GM19468 (cell line): ENCODE data around the gene A2ML1.
"Not testable (repeated sequence)": the region's sequence is repeated elsewhere in the genome, so short reads cannot be mapped to it uniquely, and the experiment has no call there.

Experiments used
- ATAC-seq: cut with Tn5 transposase; IDR thresholded peaks from one replicate; pipeline ENCODE4 v1.9.1; 2021; ENCODE audit warnings: mild to moderate bottlenecking, moderate library complexity, moderate number of reproducible peaks; ENCODE audit not compliant: unreplicated experiment; ENCODE audit errors: extremely low read depth

Gene A2ML1

GRCh38 chr12:8846305-8846704 lies 23.9 kb downstream of the A2ML1 start:
- ATAC-seq, result no peak

DNA sequence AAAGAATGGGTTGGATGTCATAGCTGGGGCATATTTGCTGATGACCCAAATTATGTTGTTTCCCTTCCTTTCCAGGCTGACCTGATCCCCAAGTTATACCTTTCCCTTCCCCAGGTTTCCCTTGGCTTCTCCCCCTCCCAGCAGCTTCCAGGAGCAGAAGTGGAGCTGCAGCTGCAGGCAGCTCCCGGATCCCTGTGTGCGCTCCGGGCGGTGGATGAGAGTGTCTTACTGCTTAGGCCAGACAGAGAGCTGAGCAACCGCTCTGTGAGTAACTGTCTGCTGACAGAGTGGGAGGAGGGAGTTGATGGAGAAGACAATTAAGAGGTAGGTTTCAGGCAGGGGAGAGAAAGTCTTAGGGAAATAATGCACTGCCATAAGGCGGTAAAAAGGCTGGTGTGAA lies 25.0 kb downstream of the A2ML1 start:
- ATAC-seq, result no peak

- no peak for ATAC-seq
Observed at GRCh38 chr12:8849876-8850275, 27.5 kb downstream of the A2ML1 start.

DNA sequence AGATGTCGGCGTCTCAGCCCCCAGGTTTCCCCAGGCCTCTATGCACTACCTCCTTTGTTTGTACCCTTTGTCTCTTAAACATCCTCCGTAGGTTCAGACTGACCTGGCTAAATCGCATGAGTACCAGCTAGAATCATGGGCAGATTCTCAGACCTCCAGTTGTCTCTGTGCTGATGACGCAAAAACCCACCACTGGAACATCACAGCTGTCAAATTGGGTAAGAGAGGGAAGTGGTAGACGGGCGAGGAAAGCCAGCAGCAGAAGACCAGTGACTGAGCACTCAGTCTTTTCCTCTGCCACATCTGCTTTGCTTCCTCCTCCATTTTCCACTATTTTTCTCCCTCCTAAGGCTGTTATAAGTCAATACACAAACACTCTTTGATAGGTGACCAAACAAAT lies 29.7 kb downstream of the A2ML1 start:
- no peak for ATAC-seq

GRCh38 chr12:8855891-8856290 lies 33.5 kb downstream of the A2ML1 start:
- no peak for ATAC-seq

DNA sequence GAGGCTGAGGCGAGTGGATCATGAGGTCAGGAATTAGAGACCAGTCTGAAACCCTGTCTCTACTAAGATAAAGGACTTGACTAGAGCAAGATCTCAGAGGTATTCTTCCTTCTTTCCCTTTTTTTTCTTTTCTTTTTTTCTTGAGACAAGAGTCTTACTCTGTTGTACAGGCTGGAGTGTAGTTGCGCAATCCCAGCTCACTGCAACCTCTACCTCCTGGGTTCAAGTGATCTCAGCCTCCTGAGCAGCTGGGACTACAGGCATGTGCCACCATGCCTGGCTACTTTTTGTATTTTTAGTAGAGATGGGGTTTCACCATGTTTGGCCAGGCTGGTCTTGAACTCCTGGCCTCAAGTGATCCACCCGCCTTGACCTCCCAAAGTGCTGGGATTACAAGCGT lies 37.0 kb downstream of the A2ML1 start:
- not testable (repeated sequence) for ATAC-seq

- no peak for ATAC-seq
Observed at GRCh38 chr12:8860165-8860961, 37.9 kb downstream of the A2ML1 start.

DNA sequence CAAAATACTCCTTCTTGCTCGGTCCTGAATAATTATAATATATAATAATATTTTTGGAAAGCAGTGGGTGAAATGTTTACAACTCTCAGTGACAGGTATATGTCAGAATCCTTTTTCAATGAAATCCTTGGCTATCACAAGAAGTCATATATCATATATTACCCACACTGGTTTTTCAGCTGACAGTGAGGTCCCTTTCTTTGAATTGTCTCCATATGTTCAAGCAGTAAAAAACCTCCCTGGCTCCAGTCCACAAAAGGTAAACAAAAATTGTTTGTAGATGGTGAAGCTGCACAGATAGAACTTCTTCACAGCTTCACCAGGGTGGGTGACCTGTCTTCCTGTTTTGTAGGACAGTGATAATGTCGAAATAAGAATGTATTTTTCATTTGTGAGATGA lies 44.0 kb downstream of the A2ML1 start:
- ATAC-seq, result no peak

DNA sequence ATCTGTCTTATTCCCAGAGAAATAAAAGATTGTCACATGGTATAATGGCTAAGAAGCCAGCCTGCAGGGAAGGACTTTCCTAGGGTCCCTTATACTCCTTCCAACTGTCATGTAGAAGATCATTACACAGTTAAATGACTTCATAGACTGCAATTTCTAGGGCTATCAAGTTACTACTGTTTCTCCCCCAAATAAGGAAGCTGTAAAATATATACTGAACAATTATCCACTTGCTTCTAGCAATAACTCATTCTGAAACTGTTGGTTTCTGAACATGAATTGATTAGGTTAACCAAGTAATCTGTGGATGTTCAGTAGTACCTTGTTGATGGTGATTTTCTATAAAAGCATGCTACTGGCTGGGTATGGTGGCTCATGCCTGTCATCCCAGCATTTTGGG lies 44.6 kb downstream of the A2ML1 start:
- no peak for ATAC-seq

DNA sequence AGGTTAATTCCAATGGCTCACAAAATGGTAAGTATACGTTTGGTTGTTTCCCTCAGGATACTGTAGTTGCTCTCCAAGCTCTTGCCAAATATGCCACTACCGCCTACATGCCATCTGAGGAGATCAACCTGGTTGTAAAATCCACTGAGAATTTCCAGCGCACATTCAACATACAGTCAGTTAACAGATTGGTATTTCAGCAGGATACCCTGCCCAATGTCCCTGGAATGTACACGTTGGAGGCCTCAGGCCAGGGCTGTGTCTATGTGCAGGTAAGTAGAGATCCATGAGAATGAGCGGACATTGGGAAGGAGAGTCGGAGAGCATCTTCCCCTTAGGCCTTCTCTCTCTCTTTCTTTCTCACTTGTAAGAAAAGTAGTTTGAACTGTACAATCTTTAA lies 45.4 kb downstream of the A2ML1 start:
- no peak for ATAC-seq

DNA sequence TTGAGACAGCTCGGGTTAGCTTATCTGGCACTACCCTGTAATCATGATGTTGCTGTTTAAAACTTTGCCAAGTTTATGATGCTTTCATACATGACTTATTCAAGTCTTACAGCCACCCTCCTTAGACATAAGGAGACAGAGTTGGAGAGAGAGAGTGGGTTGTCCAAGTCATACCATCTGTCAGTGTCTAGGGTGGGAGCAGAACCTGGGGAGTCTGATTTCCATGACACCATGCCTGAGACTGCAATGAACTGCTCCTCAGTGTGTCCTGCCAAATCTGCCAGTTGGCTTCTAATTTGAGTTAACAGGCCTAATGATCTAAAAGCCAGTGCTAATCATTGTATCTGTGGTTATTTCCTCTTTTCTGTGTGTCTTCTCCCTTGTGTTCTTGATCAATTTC lies 48.2 kb downstream of the A2ML1 start:
- ATAC-seq, result no peak

- ATAC-seq, result no peak
Observed at GRCh38 chr12:8871068-8871467, 48.6 kb downstream of the A2ML1 start.

DNA sequence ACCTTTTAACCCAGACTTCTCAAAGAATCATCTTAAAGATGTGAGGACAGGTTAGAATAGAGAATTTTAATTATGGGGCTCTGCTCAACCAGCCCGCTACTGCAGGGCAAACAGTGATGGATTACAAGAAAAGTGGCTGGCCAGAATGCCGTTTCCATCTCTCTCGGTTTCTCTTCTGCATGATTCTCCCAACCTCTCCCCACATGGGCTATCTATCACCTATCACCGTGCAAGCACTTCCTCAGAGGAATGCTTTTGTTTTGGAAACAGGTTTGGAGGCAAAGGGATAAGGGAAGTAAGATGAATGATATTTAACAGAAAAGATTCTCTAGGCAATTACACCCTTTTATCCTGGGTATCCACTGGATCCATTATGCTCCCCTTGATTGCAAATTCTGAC lies 54.5 kb downstream of the A2ML1 start:
- no peak for ATAC-seq

- no peak for ATAC-seq
Observed at GRCh38 chr12:8886502-8887284, 64.3 kb downstream of the A2ML1 start.

- ATAC-seq, result no peak
Observed at GRCh38 chr12:8887285-8887715, 64.9 kb downstream of the A2ML1 start.

GRCh38 chr12:8890313-8891085 lies 68.1 kb downstream of the A2ML1 start:
- no peak for ATAC-seq

- no peak for ATAC-seq
Observed at GRCh38 chr12:8891976-8892375, 69.6 kb downstream of the A2ML1 start.

DNA sequence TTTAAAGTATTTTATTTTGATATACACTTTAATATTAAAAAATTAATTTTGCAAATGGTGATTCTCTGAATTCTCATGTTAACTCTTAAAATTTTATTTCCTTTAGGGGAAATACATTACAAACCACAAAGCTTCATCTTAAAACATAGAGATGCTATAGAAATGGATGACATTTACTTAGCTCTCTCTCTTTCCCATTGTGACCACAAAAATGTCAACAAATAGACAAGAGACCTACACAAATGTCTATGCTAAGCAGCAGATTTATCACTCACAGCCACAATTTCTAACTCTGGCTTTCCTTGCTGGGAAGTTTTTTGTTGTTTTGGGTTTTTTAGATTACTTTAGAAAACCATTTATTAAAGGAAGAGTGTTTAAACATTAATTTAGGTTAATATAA lies 72.0 kb downstream of the A2ML1 start:
- ATAC-seq, result no peak

DNA sequence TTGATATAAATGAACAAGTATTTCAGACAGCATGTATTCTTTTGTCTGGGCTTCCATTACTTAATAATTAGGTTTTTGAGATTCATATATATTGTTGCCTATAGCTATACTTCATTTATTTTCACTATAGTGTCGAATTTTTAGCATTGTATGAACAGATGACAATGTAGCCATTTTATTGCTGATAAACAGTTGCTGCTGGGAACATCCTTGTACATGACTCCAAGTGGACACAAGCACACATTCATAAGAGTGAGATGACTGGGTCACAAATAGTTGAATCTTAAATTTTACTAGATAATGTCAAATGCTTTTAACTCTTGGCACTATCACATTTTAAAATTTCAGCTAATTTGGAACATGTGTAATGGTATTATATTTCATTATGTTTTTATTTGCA lies 72.6 kb downstream of the A2ML1 start:
- no peak for ATAC-seq

- ATAC-seq, result no peak
Observed at GRCh38 chr12:8897081-8897480, 74.7 kb downstream of the A2ML1 start.

GRCh38 chr12:8899830-8900229 lies 77.4 kb downstream of the A2ML1 start:
- ATAC-seq, result no peak
